COR-L47 (cell line): ENCODE measurements around the gene VAC14.
"Not testable (repeated sequence)": the region's sequence is repeated elsewhere in the genome, so short reads cannot be mapped to it uniquely, and the experiment has no call there.

Experiments
- DNase-seq: peaks from one replicate; lab custom pipeline; 2025; lab: John Stamatoyannopoulos, UW

Gene VAC14

GRCh38 chr16:70744366-70744765 lies 56.6 kb downstream of the VAC14 start:
- no peak for DNase-seq

- DNase-seq, result no peak
Measured at GRCh38 chr16:70743791-70744190, 57.2 kb downstream of the VAC14 start.

DNA sequence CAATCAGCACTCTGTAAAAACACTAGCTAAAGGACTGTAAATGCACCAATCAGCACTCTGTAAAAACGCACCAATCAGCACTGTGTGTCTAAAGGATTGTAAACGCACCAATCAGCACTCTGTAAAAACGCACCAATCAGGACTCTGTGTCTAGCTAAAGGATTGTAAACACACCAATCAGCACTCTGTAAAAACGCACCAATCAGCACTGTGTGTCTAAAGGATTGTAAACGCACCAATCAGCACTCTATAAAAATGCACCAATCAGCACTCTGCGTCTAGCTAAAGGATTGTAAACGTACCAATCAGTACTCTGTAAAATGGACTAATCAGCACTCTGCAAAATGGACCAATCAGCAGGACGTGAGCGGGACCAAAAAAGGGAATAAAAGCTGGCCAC lies 58.0 kb downstream of the VAC14 start:
- not testable (repeated sequence) for DNase-seq

DNA sequence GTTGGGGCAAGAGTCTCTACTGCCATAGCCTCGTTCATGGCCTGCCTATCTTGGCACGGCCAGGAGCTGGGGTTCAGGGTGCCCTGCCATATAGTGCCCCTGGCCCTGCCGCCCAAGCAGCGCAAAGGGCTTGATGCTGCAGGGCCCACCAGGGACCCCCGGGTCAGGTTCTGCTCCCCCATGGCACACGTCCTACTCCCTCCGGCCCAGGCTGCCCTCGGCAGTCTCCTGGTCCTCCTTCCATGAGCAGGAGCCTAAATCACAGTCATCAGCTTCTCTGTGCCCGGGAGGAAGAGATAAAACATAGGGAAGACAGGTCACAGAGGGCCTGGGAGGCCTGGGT lies 59.2 kb downstream of the VAC14 start:
- no peak for DNase-seq

DNA sequence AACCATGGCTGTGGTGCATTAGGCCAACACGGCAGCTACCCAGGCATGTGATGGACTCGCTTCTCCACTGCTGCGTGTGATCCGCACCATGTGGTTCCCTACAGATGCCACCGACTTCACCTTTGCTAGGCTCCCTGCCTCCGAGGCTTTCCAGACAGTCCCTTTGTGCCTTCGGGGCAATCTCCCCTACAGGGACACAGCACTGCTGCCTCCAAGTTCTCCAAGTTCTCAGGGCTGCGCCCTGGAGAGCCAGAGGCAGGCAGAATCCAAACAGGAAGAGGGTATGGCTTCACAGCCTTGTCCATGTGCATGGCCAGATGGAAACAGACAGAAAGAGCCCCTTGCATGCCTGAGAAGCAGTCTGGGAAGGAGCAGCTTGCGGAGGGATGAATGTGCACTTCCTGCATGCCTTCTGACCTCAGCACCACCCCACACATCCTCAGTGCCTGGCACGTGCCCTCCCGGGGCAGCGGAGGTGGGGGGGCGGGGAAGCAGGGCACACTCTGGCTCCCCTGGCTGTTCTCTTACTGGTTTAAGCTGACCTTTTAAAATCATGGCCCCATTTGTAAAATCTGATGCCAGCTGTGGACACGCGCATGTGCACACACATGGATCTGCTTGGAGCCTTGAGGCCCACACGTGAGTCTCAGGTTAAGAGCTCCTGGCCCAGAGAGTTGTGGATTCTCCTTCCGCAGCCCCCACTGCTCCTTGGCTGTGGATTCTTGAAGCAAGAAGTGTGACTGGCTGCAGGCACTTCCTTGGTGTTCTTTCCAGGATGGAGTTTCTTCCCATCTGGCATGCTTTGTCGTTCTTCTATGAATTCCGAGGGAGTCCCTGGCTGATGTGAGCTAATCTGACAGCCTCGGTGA lies 59.8 kb downstream of the VAC14 start:
- DNase-seq, result no peak

GRCh38 chr16:70740174-70740913 lies 60.6 kb downstream of the VAC14 start:
- DNase-seq, result no peak

- DNase-seq, result no peak
Measured at GRCh38 chr16:70739389-70739788, 61.6 kb downstream of the VAC14 start.

GRCh38 chr16:70738083-70738977 lies 62.6 kb downstream of the VAC14 start:
- DNase-seq, result no peak

- no peak for DNase-seq
Measured at GRCh38 chr16:70737377-70738082, 63.4 kb downstream of the VAC14 start.

DNA sequence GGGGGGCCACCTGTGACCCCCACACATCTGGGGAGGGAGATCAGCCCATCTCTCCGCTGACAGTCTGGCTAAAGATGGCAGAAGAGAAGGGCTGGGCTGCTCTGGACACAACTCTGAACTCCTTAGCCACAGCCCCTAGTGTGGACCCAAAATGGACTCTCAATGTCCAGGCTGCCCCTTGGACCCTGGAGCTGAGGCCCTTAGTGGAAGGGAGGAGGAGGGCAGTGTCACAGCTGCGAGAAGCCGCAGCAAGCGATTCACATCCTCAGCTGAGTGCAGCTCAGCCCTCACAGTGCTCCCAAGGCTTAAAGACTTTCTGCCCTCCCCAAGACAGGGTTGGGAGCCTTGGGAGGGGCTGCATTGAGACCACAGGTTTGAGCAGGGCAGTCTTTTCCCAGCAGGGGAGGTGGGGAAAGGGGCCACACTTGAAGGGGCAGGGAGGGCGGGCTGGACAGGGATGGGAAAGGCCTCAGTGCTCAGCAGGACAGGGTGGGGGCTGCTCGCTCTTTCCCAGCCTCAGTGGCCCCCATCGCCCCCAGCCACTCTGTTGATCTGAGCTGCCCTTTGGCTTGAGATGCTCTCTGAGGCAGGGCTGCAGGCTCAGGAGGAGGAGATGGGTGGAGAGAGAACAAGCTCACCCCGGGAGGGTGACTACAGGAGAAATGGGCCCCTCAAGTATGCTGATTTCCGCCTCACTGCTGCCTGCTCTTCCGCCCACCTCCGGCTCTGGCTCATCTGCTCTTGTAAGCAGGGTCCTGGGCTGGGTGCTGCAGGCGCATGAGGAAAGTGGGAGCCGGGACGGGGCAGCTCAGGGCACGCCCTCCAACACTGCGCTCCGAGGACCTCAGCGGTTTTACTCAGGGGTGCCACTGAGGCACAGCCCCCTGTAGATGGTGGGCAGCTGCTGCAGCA lies 64.2 kb downstream of the VAC14 start:
- DNase-seq, result no peak

DNA sequence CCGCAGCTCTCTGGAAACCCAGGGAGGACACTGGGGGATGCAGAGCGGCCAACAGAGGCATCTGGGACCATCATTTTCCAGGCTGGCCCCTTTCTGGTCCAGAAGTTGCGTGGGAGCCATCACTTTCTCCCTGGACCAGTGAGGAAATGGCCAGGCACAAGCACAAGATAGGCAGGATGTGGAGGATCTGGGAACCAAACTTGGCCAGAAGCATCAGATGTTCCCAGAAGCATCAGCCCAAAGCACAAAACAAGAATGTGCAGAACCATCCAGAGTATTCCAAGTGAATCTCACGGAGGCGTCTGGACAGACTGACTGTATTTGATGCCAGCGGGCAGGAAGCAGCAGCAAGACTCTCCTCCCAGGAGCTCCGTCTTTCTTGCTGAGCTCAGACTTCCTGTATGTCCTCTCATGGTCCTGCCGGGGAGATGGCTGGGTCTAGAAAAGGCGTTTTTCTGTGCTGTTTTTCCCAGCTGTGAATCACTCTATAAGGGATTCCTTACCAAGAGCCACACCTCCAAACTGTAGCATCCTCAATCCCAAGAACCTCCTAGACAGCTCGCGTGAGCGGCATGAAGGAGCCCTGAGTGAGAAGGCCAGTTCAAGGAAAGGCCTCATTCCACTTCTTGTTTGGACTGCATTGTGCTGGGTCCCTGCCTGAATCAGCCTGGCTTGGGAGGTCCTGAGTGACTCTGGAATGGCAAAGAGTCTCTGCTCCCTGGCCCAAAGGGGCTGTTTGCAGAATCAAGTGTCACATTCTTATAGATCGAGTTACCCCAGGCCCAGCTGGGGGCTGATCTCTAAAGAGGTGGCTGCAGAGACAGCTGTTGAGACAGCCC lies 65.6 kb downstream of the VAC14 start:
- no peak for DNase-seq

- DNase-seq, result no peak
Measured at GRCh38 chr16:70734522-70735095, 66.3 kb downstream of the VAC14 start.

DNA sequence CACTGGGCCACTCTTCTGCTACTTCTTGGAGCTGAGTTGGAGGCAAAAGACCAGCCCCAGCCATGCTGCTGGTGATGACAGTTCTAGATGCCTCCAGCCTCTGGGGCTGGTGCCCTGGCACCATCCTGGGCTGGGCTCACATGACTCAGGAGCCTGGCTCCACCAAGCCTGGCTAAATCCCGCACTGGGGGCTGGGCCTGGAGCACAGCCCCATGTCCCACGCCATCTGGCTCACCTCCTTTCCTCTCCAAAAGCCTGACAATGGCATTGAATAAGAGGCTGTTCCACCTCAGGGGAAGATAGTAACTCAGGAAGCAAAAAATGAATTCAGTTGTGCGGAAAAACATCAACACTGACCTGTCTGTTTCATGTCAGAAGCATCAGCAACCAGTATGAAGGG lies 70.0 kb downstream of the VAC14 start:
- DNase-seq, result no peak

DNA sequence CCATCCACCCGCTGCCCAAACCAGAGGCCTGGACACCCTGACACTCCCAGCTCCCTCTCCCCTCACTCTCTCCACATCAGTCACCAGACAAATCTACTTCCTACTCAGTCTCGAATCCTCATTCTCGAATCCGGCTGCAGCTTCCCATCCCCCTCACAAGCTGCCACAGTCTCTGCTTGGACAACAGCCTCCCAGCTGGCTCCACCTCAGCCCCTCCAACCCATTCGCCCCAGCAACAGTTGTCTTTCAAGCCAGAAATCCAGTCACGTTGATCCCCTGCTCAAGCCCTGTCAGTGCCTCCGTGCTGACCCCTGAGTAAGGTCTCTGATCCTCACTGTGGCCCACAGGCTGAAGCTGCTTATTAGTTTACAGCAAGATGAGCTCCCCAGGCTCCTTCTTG lies 70.9 kb downstream of the VAC14 start:
- no peak for DNase-seq

DNA sequence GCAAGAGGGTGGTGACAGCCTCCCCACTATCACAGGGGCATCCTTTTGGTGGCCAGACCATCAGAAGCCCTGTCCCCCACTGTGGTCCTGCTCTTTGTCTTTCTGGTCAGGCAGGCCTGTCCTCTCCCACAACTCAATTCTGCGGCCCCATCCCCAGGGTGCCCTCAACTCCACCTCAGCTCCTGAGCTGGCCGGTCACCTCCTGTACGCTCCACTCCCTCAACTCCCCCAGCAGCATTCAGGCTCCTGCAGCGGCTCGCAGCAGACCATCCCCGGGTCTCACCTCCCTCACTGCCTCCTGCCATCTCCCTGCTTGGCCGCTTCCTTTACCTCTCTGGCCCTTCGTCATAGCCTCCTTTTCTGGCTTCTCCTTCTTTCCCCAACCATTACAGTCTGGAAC lies 71.7 kb downstream of the VAC14 start:
- DNase-seq, result no peak

- DNase-seq, result no peak
Measured at GRCh38 chr16:70728150-70728549, 72.8 kb downstream of the VAC14 start.

GRCh38 chr16:70726892-70727361 lies 74.0 kb downstream of the VAC14 start:
- DNase-seq, result no peak

DNA sequence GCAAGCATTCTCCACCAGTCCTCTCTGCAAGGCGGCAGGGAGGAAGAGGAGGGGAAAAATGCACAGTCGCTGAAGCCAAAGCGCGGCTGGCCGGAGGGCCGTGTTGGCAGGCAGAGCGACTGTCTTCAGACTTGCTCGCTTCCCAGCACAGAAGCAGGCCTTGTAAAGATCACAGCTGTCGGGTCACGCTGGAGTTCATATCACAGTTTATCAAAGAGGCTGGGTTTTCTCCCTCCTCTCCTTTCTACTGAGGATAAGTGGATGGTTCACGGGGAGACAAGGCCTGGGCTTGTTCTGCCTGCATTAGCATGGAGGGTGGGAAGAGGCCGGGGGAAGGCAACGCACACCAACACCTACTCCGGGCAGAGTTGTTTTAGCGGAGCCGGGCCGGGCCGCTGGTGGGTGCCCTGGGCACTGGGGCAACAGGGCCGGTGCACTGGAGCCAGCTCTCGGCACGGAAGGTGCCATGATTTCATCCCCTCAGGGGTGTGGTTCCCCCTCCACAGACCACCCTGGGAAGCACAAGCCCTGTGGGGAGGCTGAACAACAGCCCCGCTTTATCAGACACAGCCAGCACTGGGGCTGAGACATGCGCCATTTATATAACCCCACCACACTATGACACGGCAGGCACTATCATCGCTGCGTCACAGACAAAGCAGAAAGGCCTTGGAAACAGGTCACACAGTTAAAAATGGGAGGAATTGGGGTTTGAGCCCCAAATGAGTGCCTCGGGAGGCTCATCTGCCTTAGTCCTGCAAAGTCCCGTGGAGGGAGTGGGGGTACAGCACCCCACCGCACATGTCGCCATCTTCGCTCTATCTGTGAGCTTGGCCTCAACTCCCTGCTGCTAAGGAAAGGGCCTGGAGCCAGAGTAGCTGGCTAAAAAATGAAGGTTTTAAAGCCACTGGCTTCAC lies 74.8 kb downstream of the VAC14 start:
- DNase-seq, result no peak
